ENCODE results near the gene TBC1D16.

Gene TBC1D16

DNA sequence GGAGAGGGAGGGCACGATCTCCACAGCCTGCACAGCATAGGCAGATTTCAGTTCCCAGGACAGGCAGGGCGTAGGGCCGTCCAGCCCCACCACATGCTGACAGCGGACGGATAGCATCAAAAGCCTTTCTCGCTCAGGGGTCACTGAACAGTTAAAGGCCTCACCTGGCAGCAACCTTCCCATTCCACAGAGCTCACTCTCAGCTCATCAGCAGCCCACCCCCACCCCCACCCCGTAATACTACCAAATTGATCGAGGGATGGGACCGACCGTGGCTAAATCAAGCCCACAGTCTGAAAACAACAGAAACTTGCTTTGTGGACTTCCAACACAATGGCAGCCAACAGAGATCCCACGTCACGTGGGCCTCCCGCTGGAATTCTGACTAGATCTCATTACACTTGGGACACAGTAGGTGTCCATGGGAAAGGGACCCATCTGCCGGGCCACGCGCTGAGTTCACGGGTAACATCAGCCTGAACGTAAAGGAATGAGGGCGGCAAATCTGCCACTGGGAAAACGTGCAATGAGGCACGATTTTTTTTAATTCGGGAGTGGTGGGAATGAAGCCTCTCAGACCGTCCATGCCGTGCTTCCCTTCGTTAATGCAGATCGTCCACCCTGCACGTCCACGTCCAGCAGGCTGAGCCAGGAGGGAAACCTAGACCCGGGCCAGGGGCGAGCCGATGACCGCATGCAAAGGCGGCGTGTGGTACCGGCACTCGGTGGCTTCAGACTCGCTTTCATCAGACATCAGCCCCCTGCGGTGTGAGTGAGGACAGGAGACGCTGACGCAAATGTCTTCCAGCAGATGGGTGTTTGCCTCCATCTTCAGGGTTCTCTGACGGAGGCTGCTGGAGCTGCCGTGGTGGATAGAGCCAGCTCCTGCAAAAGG, 92.1 kb downstream of the TBC1D16 start:
- Mint-ChIP-seq H3K27me3 (no peaks in the 10 kb centered on the region), H3K9me3 (no peaks in the 10 kb centered on the region), H3K36me3 (ENCODE audit: low read depth) (no peaks in the 10 kb centered on the region), H3K4me3 (peak overlapping the region; percentile 56), H3K27ac (peak overlapping the region; percentile 63), H3K4me1 (ENCODE audit: low read depth) (peaks cover 10% of the 10 kb centered on the region)

DNA sequence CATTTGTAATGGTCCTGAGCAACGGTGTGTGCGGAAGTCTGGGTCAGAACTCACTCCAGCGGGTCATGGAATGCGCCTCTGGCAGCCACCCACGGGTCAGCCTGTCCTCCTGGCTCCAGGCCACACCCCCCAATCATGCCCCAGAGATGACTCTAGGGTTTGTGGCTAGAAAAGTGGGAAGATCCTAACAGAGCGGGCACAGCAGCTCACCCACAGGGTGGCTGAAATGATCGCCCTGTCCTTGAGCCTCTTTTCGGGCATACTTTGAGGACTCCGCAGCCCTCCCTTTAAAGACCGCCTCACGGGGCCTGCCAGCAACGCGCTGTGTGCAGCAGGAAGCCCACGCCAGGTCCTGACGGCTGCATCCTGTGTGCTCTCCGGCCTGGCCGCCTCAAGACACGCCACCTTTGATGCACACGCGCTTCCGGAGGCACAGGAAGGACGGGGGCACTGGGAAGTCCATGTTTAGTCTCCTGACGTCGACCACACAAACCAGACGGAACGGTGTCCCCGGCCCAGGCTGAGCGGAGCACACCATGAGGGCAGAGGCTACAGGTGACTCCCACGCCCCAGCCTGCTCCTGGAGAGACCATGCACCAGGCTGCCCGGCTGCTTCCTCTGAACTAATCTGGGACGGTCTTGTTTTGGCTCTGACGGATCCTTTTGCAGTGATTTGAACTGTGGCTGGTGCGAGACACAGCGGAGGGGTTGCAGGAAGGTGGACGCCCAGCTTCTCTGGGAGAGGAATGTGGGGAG, 92.9 kb downstream of the TBC1D16 start:
- Mint-ChIP-seq H3K9me3 (no peaks in the 10 kb centered on the region), H3K36me3 (ENCODE audit: low read depth) (no peaks in the 10 kb centered on the region), H3K27ac (peak overlapping the region; percentile 63), H3K27me3 (no peaks in the 10 kb centered on the region), H3K4me3 (peak overlapping the region; percentile 56), H3K4me1 (ENCODE audit: low read depth) (peaks cover 16% of the 10 kb centered on the region)

DNA sequence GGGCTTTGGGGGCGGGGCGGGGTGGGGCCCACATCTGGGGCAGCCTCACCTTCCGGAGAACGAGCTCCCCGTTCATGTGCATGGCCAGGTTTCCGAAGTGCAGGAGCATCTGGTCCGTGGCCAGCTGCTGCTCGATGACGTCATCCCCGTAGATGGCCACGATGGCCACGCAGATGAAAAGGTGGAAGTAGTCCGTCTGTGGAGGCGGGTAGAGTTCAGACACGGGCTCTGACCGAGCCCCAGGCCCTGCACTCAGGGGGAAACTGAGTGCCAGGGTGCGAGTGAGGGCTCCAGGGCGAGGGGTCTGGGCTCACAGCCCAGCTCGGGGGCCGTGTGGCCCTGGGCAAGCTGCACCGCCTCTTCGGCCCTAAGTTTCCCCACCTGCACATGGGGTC, 93.7 kb downstream of the TBC1D16 start:
- peaks cover 24% of the 10 kb centered on the region for H3K4me1 Mint-ChIP-seq (ENCODE audit: low read depth)
- H3K27me3 Mint-ChIP-seq, result no peaks in the 10 kb centered on the region
- no peak overlapping the region for H3K4me3 Mint-ChIP-seq
- H3K27ac Mint-ChIP-seq, result no peak overlapping the region
- no peaks in the 10 kb centered on the region for H3K9me3 Mint-ChIP-seq
- no peaks in the 10 kb centered on the region for H3K36me3 Mint-ChIP-seq (ENCODE audit: low read depth)

DNA sequence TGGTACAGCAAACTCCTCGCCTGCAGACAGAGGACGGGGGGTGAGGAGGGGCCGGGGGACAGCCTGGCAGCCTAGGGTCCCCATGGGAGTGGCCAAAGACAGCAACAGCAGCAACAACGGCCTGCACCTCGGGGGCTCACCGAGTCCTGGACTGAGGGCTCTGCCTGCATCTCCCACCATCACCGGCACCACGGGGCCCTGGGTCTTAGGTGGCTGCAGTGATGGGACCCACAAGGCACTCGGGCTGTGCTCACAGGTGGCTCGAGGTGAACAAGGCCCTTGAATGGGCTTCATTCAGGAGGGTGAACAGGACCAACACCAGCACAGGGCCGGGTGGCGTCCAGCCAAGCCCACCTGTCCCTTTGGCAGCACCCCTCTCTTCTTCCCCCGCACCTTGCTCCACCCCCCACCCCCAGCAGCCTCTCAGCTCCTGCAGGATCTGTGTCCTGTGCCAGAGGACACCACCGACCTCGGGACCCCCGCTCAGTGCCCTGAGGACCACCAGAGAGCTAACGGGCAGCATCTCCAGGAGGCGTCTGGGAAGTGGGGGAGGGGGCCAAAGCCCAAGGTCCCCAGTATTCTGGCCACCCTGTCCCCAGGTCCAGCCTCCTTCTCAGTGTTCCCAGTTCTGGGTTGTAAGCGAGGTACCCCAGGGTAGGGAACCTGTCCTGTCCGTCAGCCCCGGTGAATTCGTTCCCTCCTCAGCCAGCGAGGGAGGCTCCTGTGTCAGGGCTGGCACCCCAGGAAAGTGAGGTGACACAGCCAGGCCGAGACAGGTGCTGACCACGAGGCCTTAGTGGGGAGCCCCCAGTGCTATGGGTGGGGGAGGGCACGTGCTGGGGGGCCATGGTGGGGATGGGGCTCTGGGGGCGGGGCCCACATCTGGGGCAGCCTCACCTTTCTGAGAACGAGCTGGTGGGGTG, 94.3 kb downstream of the TBC1D16 start:
- H3K27ac Mint-ChIP-seq, result no peak overlapping the region
- H3K27me3 Mint-ChIP-seq, result no peaks in the 10 kb centered on the region
- H3K9me3 Mint-ChIP-seq, result no peaks in the 10 kb centered on the region
- no peaks in the 10 kb centered on the region for H3K36me3 Mint-ChIP-seq (ENCODE audit: low read depth)
- peaks cover 30% of the 10 kb centered on the region for H3K4me1 Mint-ChIP-seq (ENCODE audit: low read depth)
- no peak overlapping the region for H3K4me3 Mint-ChIP-seq

DNA sequence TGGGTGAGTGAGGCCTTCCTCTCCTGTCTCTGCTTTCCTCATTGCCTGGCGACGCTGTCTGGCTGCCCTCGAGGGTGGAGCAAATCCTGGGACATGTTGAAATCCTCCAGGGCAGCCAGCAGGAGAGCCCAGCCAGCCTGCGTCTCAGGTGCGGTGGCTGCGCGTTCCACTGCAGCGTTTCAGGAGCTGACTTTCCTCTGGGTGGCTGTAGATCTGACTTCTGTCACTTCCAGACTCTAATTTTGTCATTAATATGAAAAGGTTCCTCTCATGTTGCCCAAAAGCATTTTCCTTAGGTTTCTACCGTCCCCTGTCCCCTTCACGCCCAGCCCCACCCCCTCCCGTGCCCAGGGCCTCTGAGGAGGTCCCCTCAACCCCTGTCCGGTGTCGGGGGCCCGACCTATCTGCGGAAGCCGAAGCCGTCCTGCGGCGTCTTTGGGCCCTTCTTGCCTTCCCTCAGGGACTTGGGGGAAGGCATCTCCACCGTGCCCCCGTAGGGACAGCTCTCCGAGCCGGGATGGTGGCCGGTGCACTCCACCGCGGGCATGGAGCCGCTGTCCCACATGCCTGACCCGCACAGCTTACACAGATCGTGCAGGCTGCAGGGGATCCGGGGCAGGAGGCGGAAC, 95.1 kb downstream of the TBC1D16 start:
- Mint-ChIP-seq H3K4me3 (no peak overlapping the region), H3K27me3 (no peaks in the 10 kb centered on the region), H3K27ac (no peak overlapping the region), H3K4me1 (ENCODE audit: low read depth) (peaks cover 38% of the 10 kb centered on the region), H3K9me3 (no peaks in the 10 kb centered on the region), H3K36me3 (ENCODE audit: low read depth) (no peaks in the 10 kb centered on the region)

DNA sequence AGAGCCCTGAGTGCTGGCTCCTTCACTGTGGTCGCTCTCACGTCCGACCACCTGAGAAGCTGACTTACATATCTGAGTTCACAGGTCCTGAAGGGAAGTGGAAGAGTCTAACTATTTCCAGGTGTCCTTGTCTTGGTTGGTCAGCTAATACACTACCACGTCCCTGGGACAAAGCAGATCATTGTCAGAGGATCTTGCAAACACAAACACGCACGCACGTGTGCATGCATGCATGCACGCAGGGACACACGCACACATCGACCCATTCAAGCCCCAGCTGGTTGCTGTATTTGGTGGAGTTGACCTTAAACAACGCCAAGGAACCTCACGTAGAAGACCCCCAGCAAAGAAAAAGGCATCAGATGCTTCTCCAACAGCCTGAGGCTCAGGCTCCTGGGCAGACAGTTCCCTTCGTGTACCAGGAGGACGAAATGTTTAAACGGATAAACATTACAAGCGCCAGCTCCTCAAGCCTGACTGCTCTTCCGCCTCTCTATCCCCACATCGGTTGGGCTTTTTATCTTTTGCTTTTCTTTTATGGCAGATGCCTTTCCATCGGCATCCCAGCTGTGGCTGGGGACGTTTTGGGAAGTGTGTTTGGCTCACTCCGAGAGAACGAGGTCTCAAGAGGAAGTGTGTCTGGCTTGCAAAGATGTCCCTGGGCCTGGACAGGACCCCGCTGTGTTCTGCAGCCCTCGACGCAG, 95.8 kb downstream of the TBC1D16 start:
- Mint-ChIP-seq H3K27ac (no peak overlapping the region), H3K36me3 (ENCODE audit: low read depth) (no peaks in the 10 kb centered on the region), H3K9me3 (no peaks in the 10 kb centered on the region), H3K4me3 (no peak overlapping the region), H3K4me1 (ENCODE audit: low read depth) (peaks cover 45% of the 10 kb centered on the region), H3K27me3 (no peaks in the 10 kb centered on the region)

DNA sequence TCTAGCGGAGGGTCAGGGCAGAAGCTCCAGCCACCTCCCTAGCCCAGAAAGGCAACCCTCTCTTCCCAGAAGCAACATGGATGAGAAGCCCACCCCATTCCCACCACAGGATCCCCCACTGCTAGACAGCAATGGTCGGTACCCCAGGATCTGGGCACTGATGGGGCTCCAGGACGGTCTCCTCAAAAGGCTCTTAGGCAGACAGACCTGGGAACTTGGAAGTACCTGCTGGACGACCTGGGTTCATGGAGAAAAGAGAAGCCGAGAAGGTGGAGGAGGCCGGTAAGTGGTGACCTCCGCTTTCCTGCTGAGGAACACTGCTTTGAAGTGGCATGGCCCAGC, 96.6 kb downstream of the TBC1D16 start:
- Mint-ChIP-seq H3K27ac (no peak overlapping the region), H3K4me3 (no peak overlapping the region), H3K4me1 (ENCODE audit: low read depth) (peaks cover 53% of the 10 kb centered on the region), H3K36me3 (ENCODE audit: low read depth) (no peaks in the 10 kb centered on the region), H3K9me3 (no peaks in the 10 kb centered on the region), H3K27me3 (no peaks in the 10 kb centered on the region)

DNA sequence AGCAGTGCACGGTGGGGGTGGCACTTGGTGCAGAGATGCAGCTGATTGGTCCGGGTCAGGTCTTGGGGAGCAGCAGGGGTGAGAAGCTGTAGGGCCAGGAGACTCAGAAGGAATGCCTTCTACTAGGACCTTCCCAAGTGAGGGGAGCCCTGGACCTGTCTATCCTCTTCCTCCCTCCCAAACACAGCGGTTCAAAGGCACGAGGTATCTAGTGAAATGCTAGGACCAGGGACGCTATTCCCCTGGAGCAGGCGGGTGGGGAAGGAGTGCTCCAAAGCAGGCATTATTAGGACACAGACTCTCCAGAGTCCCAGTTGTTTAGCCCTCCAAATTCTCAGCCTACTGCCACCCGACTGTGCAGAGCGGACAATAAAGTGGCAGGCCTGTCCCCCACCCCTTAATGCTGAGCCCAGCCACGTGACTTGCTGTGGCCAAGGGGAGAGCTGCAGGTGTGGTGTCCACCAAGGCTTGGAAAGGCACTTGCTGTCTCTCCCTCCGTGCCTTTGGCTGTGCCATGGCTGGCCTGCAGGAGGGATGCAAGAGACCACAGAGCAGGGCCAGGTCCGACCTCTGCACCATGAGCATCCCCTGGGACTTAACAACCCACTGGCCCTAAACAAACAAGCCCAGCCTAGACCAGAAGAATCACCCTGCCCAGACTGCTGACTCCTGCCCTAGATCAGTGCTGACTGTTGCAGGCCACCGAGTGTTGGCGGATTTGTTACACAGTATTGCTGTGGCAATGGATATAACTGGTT, 97.2 kb downstream of the TBC1D16 start:
- H3K27me3 Mint-ChIP-seq, result no peaks in the 10 kb centered on the region
- H3K4me1 Mint-ChIP-seq (ENCODE audit: low read depth), result peaks cover 59% of the 10 kb centered on the region
- H3K4me3 Mint-ChIP-seq, result no peak overlapping the region

DNA sequence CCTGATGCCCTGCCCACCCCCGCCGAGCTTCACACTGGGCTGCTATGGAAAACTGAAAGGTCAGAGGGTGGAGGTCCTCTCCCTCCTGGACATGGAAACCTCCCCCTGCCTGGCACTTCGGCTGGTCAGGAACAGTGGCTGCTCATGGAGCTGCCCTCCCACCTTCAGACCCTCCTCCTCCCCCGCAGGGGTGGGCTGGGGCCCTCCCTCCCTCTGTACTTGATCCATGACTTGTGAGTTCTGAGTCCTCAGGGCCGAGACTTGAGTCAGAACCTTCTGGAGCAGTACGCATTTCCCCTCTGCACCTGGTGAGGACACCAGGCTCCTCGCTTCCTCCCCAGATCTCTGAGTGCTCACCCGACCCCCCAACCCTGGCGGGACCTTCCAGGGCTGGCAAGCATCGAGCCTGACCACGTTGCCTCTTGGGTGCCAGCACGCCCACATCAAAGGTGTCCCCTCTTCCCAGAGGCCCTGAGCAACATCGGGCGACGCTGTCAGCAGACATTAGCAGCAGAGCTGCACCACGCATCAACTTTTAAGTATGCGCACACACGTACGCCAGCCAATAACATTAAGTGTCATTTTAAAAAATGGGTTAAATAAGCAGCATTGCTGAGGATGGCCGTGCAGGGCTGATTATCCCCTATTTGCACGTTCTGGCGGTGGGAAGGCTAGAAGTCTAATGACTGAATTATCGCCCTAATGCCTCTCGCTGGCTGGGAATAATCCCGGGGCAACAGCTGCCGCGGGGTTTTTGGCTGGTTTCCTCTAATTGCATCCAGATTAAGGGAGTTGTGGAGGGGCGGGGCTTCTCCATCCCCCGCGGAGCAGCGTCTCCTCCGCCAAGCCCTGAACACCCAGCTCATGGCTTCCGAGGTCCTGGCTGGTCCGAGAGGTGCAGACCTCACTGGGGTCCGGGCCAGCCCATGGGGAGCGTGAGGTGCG, 98.0 kb downstream of the TBC1D16 start:
- Mint-ChIP-seq H3K4me3 (peak overlapping the region; percentile 66), H3K27me3 (no peaks in the 10 kb centered on the region), H3K27ac (peak overlapping the region; percentile 79)

More for the DNA sequence above, 97.2 kb downstream of the TBC1D16 start:
- Mint-ChIP-seq H3K9me3 (no peaks in the 10 kb centered on the region), H3K36me3 (ENCODE audit: low read depth) (no peaks in the 10 kb centered on the region), H3K27ac (no peak overlapping the region)

DNA sequence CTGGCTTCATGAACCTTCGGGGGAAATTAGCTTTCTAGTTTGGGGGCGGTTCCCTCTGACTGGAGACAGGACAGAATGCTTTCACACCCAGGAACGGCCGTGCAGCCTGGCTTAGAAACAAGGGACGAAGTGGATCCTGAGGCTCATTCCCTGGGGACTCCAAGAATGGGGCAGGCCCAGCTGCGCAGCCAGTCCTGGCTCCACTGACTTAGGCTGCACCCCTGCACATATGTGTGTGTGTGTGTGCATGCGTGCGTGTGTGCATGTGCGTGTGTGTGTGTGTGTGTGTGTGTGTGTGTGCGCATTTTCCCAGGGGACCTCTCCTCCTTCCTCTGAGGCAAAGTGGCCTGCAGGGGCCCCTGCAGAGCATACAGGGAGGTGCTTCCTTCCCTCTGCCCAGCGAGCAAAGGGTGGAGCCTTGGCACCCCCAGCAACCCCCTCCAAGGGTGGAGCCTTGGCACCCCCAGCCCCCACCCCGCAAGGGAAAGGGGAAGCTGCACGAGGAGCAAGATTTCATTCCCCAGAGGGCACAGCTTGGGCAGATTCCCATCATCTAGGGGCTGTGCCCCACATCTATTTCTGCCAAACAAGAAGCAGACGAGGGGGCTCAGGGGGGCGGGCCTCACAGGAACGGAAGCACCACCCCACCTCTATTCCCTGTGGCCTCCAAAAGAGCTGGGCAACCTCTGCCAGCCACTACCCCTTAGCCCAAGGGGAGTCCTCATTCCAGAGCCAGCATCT, 98.9 kb downstream of the TBC1D16 start:
- no peaks in the 10 kb centered on the region for H3K36me3 Mint-ChIP-seq (ENCODE audit: low read depth)
- H3K9me3 Mint-ChIP-seq, result no peaks in the 10 kb centered on the region
- H3K27ac Mint-ChIP-seq, result peak overlapping the region; percentile 79
- H3K4me3 Mint-ChIP-seq, result no peak overlapping the region
- H3K4me1 Mint-ChIP-seq (ENCODE audit: low read depth), result peaks cover 66% of the 10 kb centered on the region
- no peaks in the 10 kb centered on the region for H3K27me3 Mint-ChIP-seq

More for the DNA sequence above, 98.0 kb downstream of the TBC1D16 start:
- no peaks in the 10 kb centered on the region for H3K9me3 Mint-ChIP-seq
- H3K36me3 Mint-ChIP-seq (ENCODE audit: low read depth), result no peaks in the 10 kb centered on the region
- H3K4me1 Mint-ChIP-seq (ENCODE audit: low read depth), result peaks cover 61% of the 10 kb centered on the region

DNA sequence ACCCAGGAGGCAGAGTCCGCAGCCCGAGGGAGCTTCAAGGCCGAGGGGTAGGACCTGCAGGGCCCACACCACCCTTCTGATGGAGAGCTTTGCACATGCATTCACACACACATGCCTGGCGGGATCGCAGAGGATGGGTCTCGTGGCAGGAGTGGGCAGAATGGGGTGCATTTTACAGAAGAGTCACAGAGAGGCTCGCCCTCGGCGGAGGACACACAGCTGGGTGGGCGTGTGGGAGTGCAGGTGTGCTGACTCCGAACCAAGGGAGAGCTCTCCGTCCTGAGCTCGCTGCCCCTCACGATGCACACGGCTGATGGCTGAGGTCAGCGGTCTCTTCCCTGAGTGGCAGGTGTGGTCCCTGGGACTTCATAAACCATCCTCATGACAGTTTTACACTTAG, 99.6 kb downstream of the TBC1D16 start:
- Mint-ChIP-seq H3K4me1 (ENCODE audit: low read depth) (peaks cover 73% of the 10 kb centered on the region), H3K27me3 (no peaks in the 10 kb centered on the region)

More for the DNA sequence above, 99.6 kb downstream of the TBC1D16 start:
- Mint-ChIP-seq H3K36me3 (ENCODE audit: low read depth) (no peaks in the 10 kb centered on the region), H3K4me3 (no peak overlapping the region), H3K9me3 (no peaks in the 10 kb centered on the region), H3K27ac (peak overlapping the region; percentile 14)

Data from stimulated activated naive CD8-positive, alpha-beta T cell treated with anti-CD3 and anti-CD28 coated beads, Interleukin-15, Interleukin-2, amounts not matched to agents 100 ng/mL and 50 ng/mL, for 24 hours (primary cell).